GM21737 (cell line): Measurements from ENCODE around the gene C10orf105.
A peak's percentile ranks its signal among the peaks of the same experiment; 100 is the strongest.

Source experiments
- ATAC-seq: cut with Tn5 transposase; IDR thresholded peaks from one replicate; pipeline ENCODE4 v1.9.1; 2021; ENCODE audit warnings: mild to moderate bottlenecking, moderate library complexity; ENCODE audit not compliant: unreplicated experiment

The C10orf105 gene

DNA sequence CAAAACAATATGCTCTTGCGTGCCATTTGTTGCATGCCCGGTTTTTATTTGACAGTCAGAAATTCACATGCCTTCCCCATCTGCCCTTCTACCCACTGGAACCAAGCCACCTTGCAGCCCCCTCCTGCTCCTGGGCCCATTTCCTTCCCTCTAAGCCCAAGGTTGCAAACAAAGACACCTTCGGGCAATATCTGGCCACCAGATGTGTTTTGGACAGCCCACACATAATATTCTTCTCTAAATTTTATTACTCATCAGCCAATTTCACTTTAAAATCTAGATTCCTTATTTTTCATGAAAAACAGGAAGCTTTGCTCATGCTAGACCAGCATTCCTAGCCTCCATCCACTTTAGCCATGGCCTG lies 18.2 kb upstream of the C10orf105 start:
- no peak for ATAC-seq

DNA sequence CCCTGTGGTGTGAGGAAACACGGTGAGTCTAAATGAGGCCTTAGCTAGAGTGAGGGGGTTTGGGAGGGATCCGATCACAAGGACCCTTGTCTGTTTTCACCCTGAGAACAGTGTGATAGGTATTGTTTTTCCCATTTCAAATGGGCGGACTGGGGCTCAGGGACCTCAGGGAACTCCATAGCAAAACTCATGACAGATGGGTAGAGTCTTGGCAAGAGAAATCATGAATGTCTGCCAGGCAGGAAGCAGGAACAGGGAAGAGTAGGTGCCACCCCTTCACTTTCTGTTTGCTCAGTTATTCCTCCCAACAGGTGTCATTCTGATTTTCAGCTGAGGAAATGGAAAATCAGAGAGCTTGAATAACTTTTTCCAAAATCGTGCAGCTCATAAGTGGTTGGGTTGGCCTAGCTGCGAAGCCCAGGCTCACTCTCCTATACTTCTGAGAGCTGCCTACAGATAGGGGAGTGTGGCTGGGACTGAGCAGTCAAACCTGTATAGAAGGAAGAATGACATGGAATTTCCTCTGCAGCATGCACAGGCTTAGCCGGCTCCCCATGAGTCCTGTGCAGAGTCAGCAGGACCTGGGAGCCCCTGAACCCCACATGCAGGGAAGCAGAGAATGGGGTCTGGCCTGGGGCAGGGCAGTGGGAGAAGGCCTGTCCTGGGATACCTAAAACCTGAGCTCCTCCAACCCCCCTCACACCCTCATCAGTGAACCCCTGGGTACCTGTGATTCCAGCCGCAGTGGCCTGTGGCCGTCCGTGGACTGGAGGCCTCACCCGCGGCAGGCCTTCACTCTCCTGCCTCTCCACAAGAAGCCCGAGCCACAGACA lies 17.6 kb upstream of the C10orf105 start:
- no peak for ATAC-seq

DNA sequence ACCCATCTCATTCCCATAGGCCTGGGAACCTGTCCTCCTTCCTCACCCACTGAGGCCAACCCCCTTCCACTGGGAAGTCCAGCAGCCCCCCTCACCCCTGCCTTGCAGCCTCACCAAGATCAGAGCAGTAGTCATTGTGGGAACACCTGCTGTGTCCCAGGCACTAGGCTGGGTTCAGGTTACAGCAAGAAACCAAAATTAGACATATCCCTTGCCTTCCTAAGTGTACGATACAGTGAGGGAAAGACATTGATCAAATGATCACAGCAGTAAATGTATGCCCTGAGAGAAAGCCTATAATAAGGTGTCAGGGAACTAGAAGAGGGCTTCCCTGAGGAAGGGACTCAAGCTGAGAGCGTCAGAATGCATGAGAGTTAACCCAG lies 17.0 kb upstream of the C10orf105 start:
- ATAC-seq, result no peak

DNA sequence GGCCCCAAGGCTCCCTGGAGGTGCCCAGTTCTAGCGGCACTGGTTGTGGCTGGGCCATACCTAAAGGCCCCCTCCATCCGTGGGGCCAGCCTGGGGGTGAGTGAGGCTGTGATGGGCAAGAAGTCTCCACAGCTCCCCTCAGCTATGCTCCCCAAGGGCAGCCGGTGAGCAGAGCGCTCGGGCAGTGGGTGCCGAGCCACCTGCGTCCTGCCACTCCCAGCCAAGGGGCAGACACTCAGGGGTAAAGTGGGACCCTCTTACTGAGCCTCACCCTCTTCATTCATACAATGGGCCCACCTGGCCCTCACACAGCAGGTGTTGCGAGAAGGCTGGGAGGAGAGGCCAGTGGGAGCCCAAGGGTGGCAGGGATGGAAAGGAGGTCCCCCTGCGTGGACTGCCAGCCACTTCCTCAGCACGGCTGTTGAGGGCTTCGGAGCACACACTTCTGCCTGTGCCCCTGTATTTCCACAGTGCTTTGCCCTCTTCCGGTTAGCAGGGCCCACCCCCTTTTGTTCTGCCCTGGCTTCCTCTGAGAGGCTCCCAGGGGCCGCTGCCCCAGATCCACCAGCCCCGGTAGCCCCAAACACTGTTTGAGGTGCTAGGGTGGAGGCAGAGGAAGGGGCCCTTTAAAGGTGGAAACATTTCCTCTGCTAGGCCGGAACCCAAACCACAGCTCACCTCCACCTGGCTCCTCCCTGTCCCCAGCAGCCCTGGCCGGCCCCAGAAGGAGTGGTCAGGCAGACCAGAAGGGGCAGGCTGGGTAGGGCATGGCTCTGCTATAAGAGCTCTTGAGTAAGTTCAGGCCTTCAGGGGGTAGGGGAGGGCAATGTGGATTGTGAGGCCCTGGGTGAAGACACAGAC lies 16.4 kb upstream of the C10orf105 start:
- ATAC-seq, result no peak

DNA sequence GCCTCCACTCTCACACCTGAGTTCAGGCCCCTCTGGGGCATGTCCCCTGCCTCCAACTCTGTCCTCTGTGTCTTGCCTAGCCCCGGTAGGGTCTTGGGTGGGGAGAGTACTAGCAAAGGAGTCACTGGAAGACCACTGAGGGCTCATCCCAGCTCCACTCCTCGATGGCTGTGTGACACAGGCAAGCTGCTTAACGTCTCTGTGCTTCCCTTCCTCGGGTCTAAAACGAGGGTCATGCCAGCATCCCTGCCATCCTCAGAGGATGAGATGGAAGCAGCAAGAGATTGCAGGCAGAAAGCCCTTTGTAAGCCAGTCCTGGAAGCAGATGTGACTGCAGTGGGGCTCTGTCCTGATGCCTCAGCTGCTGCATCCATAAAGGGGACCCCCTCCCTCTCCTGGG lies 15.2 kb upstream of the C10orf105 start:
- ATAC-seq, result no peak

DNA sequence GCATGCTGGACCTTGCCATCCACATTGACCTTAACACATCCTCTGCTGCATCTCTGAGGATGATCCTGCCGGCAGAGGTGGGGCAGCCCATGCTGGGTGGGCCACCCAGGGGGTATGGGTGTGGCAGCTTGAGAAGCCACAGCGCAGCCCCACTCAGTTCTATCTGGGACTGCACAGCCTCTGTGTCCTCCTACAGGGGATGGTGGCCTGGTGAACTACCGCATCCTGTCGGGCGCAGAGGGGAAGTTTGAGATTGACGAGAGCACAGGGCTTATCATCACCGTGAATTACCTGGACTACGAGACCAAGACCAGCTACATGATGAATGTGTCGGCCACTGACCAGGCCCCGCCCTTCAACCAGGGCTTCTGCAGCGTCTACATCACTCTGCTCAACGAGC lies 12.2 kb upstream of the C10orf105 start:
- no peak for ATAC-seq

DNA sequence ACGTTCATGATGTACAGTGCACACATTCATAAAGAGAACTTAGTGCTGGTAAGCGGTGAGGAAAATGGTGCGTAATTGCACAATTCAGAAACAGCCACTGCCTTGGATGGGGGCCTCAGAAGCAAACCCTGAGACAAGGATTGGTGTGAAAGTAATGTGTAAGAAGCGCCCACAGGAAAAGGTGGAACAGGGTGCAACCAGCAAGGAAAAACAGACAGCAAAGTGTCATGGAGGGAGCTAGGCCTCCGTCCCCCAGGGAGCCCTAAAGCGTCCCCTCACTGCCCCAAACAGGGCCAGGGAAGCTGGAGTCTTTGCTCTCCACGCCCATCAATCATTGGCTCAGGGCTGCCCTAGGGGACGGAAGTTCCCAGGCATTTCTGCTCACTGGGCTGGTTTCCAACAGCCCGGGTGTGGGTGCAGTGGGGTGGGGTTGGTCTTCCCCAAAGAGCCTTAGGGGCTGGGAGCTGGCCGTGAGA lies 9.6 kb upstream of the C10orf105 start:
- no peak for ATAC-seq

DNA sequence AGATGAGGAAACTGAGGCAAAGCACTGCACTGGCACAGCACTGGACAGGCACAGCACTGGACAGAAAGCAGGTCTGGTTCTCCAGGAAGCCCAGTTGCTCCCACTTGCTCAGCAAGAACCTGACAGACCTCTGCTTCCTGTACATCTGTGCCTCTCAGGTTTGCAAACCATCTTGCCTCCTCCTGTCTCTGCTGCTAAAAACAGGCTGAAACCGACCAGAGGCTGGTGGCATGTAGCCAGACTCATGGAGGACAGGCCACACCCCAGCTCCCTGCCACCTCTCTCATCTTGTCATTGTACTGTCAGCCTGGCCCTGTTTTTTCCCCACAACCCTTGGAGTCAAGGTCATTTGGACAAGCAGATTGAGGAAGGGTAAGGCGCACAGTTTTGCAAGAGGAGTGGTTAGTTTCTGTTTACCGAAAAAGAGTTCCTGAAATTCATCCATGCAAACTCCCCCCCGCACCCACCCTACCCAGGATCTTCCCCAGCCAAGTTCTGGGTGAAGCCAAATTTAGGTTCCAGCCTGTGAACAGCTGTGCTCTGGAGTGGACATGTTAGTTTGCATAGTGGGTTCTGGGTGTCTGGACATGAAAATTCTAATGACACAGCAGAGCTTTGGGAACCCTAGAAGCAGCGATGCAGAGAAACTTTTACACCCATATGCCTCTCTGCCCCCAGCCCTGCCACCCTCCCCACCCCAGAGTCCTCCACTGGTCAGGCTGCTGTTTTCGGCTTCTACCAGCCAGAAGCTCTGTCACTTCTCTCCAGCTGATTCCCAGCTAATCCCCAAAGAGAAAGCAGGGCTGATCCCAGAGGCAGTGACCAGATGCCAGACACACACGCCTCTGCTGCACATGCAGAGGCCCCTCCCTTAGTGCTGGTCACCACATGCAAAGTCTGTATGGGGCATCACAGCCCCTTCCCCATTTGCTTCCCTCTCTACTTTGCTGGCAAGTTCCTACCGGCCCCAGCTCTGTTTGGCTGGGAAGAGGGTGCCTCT lies 8.5 kb upstream of the C10orf105 start:
- peak; percentile 54 for ATAC-seq

DNA sequence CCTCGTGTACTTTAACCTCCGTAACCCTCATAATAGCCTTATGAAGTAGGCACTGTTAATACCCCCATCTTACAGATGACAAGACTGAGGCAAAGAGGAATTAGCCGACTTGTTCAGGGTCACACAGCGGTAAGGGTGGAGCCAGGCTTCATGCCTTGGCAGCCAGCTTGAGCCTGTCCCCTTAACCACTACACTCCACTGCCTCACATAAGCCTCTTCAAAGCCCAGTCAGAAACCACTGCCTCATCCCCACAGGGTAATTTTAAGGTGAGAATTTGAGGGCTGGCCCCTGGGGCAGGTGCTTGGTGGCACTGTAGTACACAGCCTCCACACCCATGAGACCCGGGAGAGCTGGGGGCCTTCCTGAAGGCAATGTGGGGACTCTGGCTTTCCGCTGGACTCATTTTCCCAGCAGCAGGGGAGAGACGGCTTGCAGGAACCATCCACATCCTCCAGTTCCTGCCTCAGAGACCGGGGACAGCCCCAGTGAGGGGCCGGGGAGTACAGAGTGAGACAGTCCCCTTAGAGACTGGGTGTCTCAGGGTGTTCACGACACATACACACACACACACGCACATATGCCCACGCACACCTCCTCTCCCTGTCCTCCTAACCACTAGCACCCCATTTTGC lies 7.6 kb upstream of the C10orf105 start:
- peak; percentile 37 for ATAC-seq

DNA sequence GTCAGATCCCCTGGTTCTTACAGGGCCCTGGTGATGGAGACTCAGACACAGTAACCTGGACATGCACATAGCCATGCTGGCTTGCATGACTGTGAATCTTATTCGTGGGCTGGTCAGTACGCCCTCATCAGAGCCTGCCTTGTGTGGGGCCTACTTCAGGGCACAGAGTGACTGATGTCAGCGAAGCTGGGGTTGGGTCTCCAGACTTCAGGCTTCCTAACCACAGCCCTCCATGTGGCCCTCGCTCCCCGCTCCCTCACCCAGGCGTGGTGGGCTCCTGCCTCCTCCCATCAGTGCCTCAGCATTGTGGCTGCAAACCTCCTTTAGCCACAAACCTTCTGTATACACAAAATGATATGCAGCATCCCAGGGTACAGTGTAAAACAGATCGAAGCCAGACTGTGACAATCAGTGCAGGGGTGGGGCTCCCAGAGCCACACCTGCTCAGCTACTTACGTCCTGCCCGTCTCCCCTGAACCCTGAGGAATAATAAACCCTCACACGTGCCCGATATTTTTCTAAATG lies 7.1 kb upstream of the C10orf105 start:
- ATAC-seq, result no peak

DNA sequence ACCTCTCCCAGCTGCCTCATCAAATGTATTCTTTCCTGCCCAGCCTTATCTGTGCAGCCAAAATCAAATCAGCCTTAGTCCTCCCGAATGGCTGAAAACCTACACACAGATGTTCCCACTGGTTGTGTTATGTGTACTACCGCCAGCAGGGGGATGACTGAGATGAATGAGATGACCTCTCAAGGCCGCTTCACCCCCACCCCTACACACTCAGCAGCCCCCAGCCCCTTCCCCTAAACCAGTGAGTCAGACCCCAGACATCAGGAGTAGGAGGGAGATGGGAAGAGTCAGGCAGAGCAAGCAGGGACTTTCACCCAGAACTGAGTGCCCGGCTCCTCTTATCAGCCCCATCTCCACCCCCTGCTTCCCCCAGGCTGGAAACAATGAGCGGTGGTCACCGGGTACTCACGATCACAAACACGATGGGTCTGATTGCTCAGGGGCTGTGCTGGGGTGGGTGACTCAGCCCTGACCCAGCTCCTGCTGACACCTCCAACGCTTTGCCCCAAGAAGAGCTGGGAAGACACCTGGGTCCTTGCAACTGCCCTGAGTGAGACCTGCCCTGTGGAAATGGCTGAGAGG lies 6.5 kb upstream of the C10orf105 start:
- no peak for ATAC-seq

DNA sequence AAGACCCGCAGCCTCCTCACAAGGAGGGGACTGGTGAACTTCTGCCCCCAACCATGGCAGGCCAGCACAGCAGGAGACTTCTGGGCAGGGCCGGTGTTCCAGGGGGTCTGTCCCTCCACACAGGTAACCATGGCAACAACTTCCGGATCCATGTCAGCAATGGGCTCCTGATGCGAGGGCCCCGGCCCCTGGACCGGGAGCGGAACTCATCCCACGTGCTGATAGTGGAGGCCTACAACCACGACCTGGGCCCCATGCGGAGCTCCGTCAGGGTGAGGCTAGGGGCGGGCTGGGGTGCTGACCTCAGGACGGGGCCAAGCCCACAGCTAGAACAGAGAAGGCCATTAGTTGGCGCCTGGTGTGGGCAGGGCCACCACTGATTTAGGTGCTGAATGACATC lies 5.7 kb upstream of the C10orf105 start:
- no peak for ATAC-seq

DNA sequence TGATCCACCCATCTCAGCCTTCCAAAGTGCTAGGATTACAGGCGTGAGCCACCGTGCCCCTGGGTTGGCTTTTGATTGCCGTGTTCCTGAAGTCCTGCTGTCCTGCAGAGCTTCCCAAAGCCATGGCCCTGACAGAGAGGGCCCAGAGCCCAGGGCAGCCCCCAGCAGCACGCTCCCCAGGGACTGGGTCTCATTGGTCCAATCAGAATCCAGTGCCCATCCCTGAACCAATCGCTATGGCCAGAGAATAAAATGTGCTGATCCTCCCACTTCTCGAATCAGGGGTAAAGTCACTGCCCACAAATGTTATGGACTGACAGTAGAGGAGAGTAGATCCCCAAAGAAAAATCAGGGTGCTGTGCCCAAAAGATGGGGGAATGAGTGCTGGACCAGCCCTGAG lies 5.0 kb upstream of the C10orf105 start:
- ATAC-seq, result no peak

DNA sequence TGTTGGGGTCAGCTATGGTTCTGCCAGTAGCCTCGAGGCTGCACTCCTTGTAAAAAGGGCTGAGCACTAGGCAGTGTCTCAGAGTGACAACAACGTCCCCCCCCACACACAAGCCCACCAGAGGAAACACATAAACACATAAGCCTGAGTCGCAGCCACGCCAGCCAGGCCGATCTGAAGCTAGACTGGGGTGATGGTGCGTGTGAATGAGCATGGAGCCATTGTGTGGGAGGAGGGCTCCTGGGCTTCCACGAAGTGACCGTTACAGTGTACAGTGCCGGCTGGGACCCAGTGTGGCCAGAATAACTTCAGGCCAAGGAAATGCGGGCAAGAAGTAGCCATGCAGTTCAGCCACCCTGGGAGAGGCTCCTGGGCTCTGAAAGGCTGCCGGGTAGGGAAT lies 3.7 kb upstream of the C10orf105 start:
- no peak for ATAC-seq

DNA sequence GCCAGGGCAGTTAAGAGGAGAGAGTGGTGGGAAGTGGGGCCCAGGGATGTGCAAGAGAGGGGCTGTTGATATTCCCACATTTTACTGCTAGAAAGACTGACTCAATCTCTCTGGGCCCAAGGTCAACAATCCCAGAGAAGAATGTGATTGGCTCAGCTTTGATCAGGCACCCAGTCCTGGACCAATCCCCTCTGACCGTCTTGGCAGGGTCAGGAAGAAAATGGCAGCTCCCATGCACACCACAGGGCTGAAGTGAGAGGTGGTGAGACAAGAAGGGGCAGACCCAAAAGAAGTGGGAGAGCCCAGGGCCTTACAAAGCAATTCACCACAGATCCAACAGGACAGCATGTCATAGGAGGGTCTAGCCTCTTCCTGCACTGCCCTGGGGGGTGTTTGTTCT lies 3.3 kb upstream of the C10orf105 start:
- ATAC-seq, result no peak

DNA sequence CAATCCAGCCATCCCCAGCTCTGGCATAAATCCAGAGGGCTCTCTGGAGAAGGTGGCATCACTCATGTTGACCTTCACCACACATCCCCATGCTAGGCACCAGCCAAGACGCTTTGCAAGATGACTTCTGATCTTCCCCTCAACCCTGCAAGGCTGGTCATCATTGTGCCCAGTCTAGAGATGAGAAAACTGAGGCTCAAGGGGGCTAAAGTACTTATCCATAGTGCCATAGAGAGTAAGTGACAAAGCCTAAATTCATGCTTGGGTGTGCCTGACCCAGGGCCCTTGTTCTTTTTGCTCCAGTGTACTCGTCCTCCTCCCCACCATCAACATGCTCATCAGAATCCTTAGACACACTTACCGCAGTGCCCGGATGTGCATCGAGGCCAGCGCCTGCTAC lies 1.7 kb upstream of the C10orf105 start:
- no peak for ATAC-seq

DNA sequence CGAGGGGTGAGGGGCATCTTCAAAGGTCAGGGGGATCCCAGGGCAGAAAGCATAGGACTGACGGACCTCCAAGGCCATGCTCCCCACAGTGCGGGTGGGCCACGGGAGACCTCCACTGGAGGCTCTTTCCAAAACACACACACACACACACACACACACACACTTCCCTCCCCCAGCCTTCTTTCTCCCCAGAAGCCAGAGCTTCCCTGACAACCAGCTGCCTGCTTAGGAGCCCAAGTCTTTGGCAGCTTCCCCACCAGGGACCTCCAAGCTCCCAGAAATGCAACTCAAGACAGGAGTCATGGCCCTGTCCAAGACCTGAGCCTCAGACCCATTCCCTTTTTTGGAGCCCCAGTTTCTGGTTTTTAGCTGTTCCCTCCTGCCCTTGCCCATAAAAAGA lies 710 bp upstream of the C10orf105 start:
- ATAC-seq, result no peak

DNA sequence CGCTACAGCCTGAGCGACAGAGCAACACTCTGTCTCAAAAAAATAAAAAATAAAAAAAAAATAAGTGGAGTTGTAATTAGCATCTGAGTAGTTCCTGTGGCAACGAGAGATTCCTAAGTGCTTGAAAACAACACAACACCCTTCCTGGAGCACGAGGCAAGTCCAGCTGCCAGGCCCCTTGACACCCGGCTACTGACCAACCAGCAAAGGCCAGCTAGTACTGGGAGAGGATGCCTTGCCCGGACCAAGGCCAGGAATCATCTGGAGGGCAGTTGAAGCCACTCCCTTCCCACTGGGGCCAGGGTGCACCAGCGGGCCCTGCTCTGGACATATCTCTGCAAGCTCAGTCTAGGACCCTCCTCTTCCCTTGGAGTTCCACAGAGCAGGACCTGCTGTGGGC lies 536 bp downstream of the C10orf105 start:
- ATAC-seq, result no peak

DNA sequence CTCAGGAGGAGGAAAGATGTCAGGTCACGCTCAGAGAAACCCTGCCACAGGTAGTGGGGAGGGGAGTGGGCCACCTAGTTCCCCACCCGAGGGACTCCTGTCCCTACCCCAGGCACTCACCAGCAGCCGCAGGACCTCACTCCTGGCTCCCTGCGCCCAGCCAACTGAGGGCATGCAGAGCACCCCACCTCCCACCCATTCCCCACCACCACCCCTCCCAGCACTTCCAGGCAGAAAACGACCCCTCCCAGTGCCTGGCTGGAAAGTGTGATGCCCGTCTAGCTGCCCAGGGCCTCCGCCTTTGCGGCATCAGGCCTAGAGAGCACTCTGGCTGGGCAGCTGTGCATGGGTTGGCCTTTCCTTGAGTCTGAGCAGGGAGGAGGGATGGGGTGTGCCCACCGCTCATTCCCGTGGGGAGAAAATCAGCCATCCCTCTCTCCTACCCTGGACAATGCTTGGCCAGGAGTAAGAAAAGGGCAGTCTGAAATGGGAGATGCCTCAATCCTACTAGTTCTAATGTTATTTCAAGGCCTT lies 1.3 kb downstream of the C10orf105 start:
- no peak for ATAC-seq

DNA sequence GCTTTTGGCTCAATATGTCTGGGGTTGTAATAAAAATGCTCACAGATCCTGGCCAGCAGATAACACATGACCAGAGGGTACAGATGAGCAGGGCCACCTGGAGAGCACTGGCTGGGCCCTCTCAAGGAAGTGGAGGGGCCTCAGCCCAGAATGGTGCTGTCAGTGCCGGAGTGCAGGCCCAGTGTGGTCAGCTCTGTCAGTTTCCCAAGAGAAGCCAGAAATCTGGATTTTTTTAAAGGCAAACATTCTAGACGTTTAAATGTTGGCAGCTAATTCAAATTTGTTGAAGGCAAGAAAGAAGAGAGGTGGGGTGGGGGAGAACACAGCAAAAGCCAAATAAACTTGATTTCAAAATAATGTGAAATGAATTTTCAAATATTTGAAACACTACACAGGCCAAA lies 2.0 kb downstream of the C10orf105 start:
- ATAC-seq, result no peak
